Measurements from ENCODE around the gene TTPAL.

TTPAL gene

GRCh38 chr20:44516491-44516890, 40.8 kb downstream of the TTPAL start:
- Histone ChIP-seq H4K20me1 (ENCODE audit: control insufficient read depth, insufficient read depth, low read depth, low read length) (peaks cover 13% of the 10 kb centered on the region; the same call in 1 of the 2 replicates), H3K4me2 (ENCODE audit: low read length) (no peak overlapping the region), H3K9me2 (replicated peaks; ENCODE audit: control insufficient read depth, low read length) (no peaks in the 10 kb centered on the region), H3K36me3 (ENCODE audit: control insufficient read depth, low read length) (peaks cover 17% of the 10 kb centered on the region), H3K27me3 (ENCODE audit: control insufficient read depth, low read length) (no peaks in the 10 kb centered on the region), H3K9me3 (ENCODE audit: control insufficient read depth, insufficient read depth, low read length) (no peaks in the 10 kb centered on the region), H3K4me3 (ENCODE audit: low read length) (no peak overlapping the region), H3K79me2 (ENCODE audit: control insufficient read depth, low read length) (peaks cover 82% of the 10 kb centered on the region), H3K4me1 (ENCODE audit: control insufficient read depth, low read length) (peaks cover 11% of the 10 kb centered on the region), H3F3A (ENCODE audit: control insufficient read depth, insufficient read depth) (no peaks in the 10 kb centered on the region), H3K27ac (ENCODE audit: low read depth, low read length) (no peak overlapping the region)
- TF ChIP-seq, protein P1, sequence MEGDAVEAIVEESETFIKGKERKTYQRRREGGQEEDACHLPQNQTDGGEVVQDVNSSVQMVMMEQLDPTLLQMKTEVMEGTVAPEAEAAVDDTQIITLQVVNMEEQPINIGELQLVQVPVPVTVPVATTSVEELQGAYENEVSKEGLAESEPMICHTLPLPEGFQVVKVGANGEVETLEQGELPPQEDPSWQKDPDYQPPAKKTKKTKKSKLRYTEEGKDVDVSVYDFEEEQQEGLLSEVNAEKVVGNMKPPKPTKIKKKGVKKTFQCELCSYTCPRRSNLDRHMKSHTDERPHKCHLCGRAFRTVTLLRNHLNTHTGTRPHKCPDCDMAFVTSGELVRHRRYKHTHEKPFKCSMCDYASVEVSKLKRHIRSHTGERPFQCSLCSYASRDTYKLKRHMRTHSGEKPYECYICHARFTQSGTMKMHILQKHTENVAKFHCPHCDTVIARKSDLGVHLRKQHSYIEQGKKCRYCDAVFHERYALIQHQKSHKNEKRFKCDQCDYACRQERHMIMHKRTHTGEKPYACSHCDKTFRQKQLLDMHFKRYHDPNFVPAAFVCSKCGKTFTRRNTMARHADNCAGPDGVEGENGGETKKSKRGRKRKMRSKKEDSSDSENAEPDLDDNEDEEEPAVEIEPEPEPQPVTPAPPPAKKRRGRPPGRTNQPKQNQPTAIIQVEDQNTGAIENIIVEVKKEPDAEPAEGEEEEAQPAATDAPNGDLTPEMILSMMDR (IDR thresholded peaks at IDR 0.05; ENCODE audit: low read depth, low read length, poor library complexity, severe bottlenecking): no peak
- TF ChIP-seq EZH2phosphoT487 (IDR thresholded peaks at IDR 0.05; ENCODE audit: borderline replicate concordance, low read length): no peak

- no peak for TF ChIP-seq EZH2phosphoT487 (IDR thresholded peaks at IDR 0.05; ENCODE audit: borderline replicate concordance, low read length)
- TF ChIP-seq, protein P1 (IDR thresholded peaks at IDR 0.05; ENCODE audit: low read depth, low read length, poor library complexity, severe bottlenecking): no peak
- no peak overlapping the region for H3K27ac ChIP-seq (ENCODE audit: low read depth, low read length)
- no peaks in the 10 kb centered on the region for H3K27me3 ChIP-seq (ENCODE audit: control insufficient read depth, low read length)
- H3K4me2 ChIP-seq (ENCODE audit: low read length): no peak overlapping the region
- no peaks in the 10 kb centered on the region for H3F3A ChIP-seq (ENCODE audit: control insufficient read depth, insufficient read depth)
- H3K9me3 ChIP-seq (ENCODE audit: control insufficient read depth, insufficient read depth, low read length): no peaks in the 10 kb centered on the region
- peaks cover 84% of the 10 kb centered on the region for H3K79me2 ChIP-seq (ENCODE audit: control insufficient read depth, low read length)
- no peak overlapping the region for H3K4me3 ChIP-seq (ENCODE audit: low read length)
- no peaks in the 10 kb centered on the region for H3K9me2 ChIP-seq (replicated peaks; ENCODE audit: control insufficient read depth, low read length)
- H4K20me1 ChIP-seq (ENCODE audit: control insufficient read depth, insufficient read depth, low read depth, low read length): peaks cover 13% of the 10 kb centered on the region; the same call in 1 of the 2 replicates
- peaks cover 14% of the 10 kb centered on the region for H3K4me1 ChIP-seq (ENCODE audit: control insufficient read depth, low read length)
- peaks cover 9% of the 10 kb centered on the region for H3K36me3 ChIP-seq (ENCODE audit: control insufficient read depth, low read length)
These were observed 41.8 kb downstream of the TTPAL start for GRCh38 chr20:44517454-44517853.

GRCh38 chr20:44518248-44518647, 42.6 kb downstream of the TTPAL start:
- H3K4me3 ChIP-seq (ENCODE audit: low read length): no peak overlapping the region
- peaks cover 13% of the 10 kb centered on the region; the same call in 1 of the 2 replicates for H4K20me1 ChIP-seq (ENCODE audit: control insufficient read depth, insufficient read depth, low read depth, low read length)
- H3F3A ChIP-seq (ENCODE audit: control insufficient read depth, insufficient read depth): no peaks in the 10 kb centered on the region
- no peaks in the 10 kb centered on the region for H3K27me3 ChIP-seq (ENCODE audit: control insufficient read depth, low read length)
- H3K4me2 ChIP-seq (ENCODE audit: low read length): no peak overlapping the region
- H3K4me1 ChIP-seq (ENCODE audit: control insufficient read depth, low read length): peaks cover 22% of the 10 kb centered on the region
- H3K9me3 ChIP-seq (ENCODE audit: control insufficient read depth, insufficient read depth, low read length): no peaks in the 10 kb centered on the region
- peaks cover 8% of the 10 kb centered on the region for H3K36me3 ChIP-seq (ENCODE audit: control insufficient read depth, low read length)
- H3K9me2 ChIP-seq (replicated peaks; ENCODE audit: control insufficient read depth, low read length): no peaks in the 10 kb centered on the region
- H3K27ac ChIP-seq (ENCODE audit: low read depth, low read length): no peak overlapping the region
- H3K79me2 ChIP-seq (ENCODE audit: control insufficient read depth, low read length): peaks cover 81% of the 10 kb centered on the region
- TF ChIP-seq, protein P1 (IDR thresholded peaks at IDR 0.05; ENCODE audit: low read depth, low read length, poor library complexity, severe bottlenecking): no peak
- no peak for TF ChIP-seq EZH2phosphoT487 (IDR thresholded peaks at IDR 0.05; ENCODE audit: borderline replicate concordance, low read length)

All from DOHH2 (cell line).